HFF-Myc (cell line): ENCODE measurements around the gene ST6GALNAC6.

Experiments used
- DNase-seq: peaks from one replicate; pipeline ENCODE4 v3.0.0-alpha.2; 2011; ENCODE audit warnings: low read depth; ENCODE audit errors: extremely low read depth
- H3K4me3 ChIP-seq: replicated peaks from 2 replicates; pipeline ENCODE4 v1.5.1; 2011; ENCODE audit warnings: low read depth, mild to moderate bottlenecking, control low read depth, low read length
- TF ChIP-seq, protein P1 (sequence below): IDR thresholded peaks from 2 replicates; pipeline ENCODE4 v1.5.1; 2012; ENCODE audit warnings: mild to moderate bottlenecking, low read depth, low read length, control low read depth; ENCODE audit errors: missing control alignments

Gene ST6GALNAC6

DNA sequence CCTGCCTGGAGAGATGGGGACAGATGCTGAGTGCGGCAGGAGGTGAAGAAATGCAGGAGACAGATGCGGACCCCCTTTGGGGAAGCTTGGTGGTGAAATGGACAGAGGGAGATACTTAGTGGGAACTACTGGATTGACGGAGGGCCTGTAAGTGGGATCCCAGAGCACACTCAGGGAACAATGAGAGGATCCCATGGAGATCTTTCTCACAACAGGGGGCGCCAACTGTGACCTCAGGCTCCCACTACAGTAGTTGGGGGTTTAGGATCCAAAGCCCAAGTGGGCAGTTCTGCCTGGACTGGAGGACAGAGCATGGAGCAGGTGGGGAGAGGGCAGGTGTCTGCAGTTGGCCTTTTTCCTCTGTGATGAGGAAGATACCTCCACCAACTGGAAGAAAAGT is 34.8 kb upstream of the ST6GALNAC6 start:
- TF ChIP-seq, protein P1, sequence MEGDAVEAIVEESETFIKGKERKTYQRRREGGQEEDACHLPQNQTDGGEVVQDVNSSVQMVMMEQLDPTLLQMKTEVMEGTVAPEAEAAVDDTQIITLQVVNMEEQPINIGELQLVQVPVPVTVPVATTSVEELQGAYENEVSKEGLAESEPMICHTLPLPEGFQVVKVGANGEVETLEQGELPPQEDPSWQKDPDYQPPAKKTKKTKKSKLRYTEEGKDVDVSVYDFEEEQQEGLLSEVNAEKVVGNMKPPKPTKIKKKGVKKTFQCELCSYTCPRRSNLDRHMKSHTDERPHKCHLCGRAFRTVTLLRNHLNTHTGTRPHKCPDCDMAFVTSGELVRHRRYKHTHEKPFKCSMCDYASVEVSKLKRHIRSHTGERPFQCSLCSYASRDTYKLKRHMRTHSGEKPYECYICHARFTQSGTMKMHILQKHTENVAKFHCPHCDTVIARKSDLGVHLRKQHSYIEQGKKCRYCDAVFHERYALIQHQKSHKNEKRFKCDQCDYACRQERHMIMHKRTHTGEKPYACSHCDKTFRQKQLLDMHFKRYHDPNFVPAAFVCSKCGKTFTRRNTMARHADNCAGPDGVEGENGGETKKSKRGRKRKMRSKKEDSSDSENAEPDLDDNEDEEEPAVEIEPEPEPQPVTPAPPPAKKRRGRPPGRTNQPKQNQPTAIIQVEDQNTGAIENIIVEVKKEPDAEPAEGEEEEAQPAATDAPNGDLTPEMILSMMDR, result no peak
- H3K4me3 ChIP-seq, result no peak overlapping the region
- DNase-seq, result no peak

DNA sequence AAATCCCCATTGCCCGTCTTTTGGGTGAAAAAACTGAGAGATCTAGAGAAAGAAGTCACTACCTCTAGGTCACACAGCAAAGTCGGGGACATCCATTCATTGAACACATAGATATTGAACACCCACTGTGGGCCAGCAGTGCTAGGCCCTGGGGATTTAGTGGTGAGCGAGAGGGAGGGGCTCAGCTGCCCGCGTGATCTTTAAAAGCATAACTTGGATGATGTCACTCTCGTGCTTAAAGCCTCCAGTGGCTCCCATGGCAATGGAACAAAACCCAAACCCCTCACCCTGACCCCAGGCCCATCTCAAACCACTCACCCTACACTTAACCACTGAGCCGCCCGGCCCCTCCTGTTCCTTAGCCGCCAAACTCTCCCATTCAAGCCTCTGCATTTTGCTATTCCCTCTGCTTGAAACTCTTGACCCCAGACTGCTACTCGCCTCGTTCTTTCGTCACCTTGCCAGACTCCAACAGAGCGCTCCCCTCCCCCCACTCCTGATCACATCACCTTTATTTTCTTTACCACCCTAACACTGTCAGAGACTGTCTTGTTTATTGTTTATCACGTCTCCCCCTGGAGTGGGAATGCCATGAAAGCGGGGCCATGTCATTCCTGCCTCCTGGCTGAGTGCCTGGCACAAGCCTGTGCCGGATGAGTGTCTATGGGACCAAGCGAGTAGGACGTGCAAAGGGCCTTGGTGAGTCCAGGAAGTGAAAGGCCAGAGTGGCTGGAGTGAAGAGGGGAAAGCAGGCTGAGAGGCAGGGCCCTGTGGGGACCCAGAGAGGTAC is 31.9 kb upstream of the ST6GALNAC6 start:
- TF ChIP-seq, protein P1, result no peak
- DNase-seq, result no peak
- peak overlapping the region; percentile 46 for H3K4me3 ChIP-seq

DNA sequence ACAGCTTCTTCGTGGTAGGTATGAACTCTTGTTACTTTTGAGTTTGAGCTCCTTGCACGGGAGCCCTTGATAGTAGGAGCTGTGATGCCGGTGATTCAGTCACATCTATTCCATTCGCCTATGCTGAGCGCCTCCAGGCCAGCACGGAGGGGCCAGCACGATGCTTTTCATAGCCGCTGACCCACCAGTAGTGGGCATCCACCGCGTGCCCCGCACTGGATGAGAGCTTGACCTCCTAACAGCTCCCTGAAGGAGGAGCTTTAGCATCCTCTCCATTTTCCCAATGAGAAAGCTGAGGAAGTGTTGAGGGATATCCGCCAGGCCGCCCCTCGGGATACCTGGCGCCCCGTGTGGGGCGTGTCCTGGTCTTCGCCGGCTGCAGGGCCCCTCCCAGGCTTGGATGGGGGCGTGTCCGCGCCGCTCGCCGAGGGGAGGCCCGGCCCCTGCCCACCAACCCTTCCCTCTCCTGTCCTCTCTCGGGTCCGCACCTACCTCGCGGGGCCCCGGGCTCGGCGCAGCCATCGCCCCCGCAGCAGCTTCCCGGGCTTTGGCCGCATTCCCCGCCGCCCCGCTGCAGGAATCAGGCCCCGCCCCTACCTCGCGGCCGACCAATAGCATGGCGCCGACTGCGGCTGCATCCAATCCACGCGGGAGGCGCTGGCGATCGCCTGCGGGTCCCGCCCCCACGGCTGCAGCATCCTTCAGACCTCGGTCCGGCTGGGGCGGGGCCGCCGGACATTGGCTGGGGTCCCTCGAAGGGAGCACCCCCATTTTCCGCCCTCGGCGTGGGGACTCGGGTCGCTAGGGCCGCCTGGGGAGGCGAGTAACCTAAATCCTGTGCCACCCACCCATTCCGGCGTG is 31.1 kb upstream of the ST6GALNAC6 start, which contains the start of gene PIP5KL1:
PIP5KL1 (minus strand) TSS at position 547 of the 861 bp plus-strand sequence; CDS start at position 522, 25 bp downstream.
- no peak for DNase-seq
- TF ChIP-seq, protein P1, result no peak
- H3K4me3 ChIP-seq, result peak within 1 kb of the TSS; percentile 46

DNA sequence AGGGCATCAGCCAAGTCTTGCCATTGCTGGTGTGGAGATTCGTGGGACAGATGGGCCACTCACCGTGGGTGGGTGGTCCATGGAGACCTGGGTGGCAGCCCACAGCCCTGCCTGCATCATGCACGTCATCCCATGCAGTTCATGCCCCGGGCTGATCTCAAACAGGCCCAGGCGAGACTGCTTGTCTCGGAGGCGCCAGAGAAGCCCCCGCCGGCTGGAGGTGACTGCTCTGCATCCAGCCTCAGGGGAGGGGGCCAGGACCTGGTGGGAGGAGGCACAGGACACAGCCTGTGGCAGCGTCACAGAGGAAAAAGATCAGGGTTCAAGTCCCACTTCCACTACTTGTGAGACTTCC is 30.2 kb upstream of the ST6GALNAC6 start:
- TF ChIP-seq, protein P1, result no peak
- H3K4me3 ChIP-seq, result no peak overlapping the region
- no peak for DNase-seq

DNA sequence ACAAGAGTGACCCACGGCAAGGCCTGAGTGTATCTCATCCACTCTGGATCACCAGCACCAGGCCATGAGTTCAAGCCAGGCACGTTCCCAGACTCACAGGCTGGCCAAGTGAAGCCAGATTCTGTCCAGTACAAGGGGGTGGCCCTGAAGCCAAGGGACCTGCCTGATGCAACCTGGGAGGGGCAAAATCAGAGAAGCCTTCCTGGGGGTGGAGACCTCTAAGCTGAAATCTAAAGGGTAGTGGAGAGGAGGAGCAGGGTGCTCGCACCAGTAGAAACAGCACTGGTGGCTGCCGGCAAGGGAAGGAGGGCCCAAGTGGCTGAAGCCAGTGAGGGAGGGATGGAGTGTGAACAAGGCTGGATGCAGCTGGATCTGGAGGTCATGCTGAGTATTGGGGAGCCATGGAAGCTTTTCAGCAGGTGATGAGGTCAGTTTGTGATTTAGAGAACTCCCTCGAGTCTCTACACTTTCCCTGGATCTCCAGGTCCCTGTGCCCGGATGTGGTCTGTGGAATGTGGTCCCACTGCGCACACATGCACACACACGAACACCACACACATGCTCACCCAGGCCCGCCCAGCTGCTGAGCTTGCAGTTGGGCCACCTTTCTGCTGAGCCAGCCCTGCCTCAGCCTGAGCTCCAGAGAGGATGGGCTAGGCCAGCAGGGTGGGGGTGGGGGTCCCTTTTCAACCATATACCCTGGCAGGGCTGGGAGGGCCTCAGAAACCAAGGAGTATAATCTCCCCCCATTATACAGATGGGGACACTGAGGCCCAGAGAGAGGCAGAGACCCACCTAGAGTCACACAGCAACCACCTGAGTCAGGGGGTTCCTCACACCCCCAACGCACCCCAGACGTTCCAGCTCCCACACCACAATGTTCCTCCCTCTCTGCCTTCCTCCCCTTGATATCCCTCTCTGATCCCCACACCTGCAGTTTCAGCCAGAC is 29.5 kb upstream of the ST6GALNAC6 start:
- TF ChIP-seq, protein P1, result no peak
- no peak overlapping the region for H3K4me3 ChIP-seq
- no peak for DNase-seq
